Liver (tissue), 9 donors: Measurements from ENCODE around the gene TSHZ2. TPM values are rescaled to one million over a fixed set of nuclear protein-coding genes. Genes with fewer than 3 reads are reported as not detected.

Experiments
- DNase-seq: peaks from one replicate; pipeline ENCODE4 v3.0.0-alpha.2; 2017; ENCODE audit warnings: low spot score
- H3K27ac ChIP-seq, 2 donors: one replicate each; pipeline ENCODE4 v1.7.0; 2013; ENCODE audit warnings: inconsistent platforms in 2 of 2, low read length in 2 of 2, control low read depth in 1 of 2, low read depth in 1 of 2, mild to moderate bottlenecking in 1 of 2
- H3K27me3 ChIP-seq, 4 donors: one replicate each; pipeline versions ENCODE4 v1.6.1 to v1.7.0; 2013; ENCODE audit warnings: low read length in 3 of 4, inconsistent platforms in 1 of 4, mild to moderate bottlenecking in 1 of 4, moderate library complexity in 1 of 4; ENCODE audit not compliant: control insufficient read depth in 4 of 4, insufficient read depth in 4 of 4
- H3K36me3 ChIP-seq, 4 donors: one replicate each; pipeline versions ENCODE4 v1.6.1 to v1.7.0; 2013; ENCODE audit warnings: low read length in 3 of 4, mild to moderate bottlenecking in 3 of 4, low read depth in 1 of 4, moderate library complexity in 1 of 4; ENCODE audit not compliant: control insufficient read depth in 4 of 4, insufficient read depth in 3 of 4
- H3K4me1 ChIP-seq, 4 donors: one replicate each; pipeline versions ENCODE4 v1.6.1 to v1.7.0; 2013; ENCODE audit warnings: low read length in 3 of 4, mild to moderate bottlenecking in 3 of 4, moderate library complexity in 1 of 4; ENCODE audit not compliant: control insufficient read depth in 4 of 4, insufficient read depth in 4 of 4
- H3K4me3 ChIP-seq, 3 donors: one replicate each; pipeline versions ENCODE4 v1.6.1 to v1.7.0; 2013; ENCODE audit warnings: low read length in 3 of 3, control low read depth in 1 of 3, low read depth in 1 of 3, mild to moderate bottlenecking in 1 of 3
- H3K9ac ChIP-seq, 2 donors: one replicate each; pipeline ENCODE4 v1.7.0; 2013; ENCODE audit warnings: low read length in 2 of 2, mild to moderate bottlenecking in 2 of 2, moderate library complexity in 2 of 2, control low read depth in 1 of 2, low read depth in 1 of 2
- H3K9me3 ChIP-seq, 4 donors: one replicate each; pipeline versions ENCODE4 v1.6.1 to v1.7.0; 2013; ENCODE audit warnings: low read length in 3 of 4; ENCODE audit not compliant: control insufficient read depth in 4 of 4
- EGR1 ChIP-seq, 2 donors: IDR thresholded peaks; 2 replicates each; pipeline ENCODE4 v1.6.1; 2016 to 2018; ENCODE audit warnings: antibody characterized with exemption in 2 of 2, low read depth in 2 of 2
- FOXA1 ChIP-seq: IDR thresholded peaks from 2 replicates; pipeline ENCODE4 v1.6.1; 2016; ENCODE audit warnings: antibody characterized with exemption
- FOXA2 ChIP-seq: IDR thresholded peaks from 2 replicates; pipeline ENCODE4 v1.6.1; 2016; ENCODE audit warnings: antibody characterized with exemption
- GABPA ChIP-seq, 2 donors: IDR thresholded peaks in 1 of 2; conservative IDR thresholded peaks in 1 of 2; 2 replicates each; pipeline ENCODE4 v1.6.1; 2016; ENCODE audit warnings: antibody characterized with exemption in 2 of 2, mild to moderate bottlenecking in 1 of 2, moderate library complexity in 1 of 2
- HNF4A ChIP-seq, 2 donors: conservative IDR thresholded peaks; 2 replicates each; pipeline ENCODE4 v1.6.1; 2016; ENCODE audit warnings: antibody characterized with exemption in 2 of 2, mild to moderate bottlenecking in 2 of 2
- HNF4G ChIP-seq: IDR thresholded peaks from 2 replicates; pipeline ENCODE4 v1.6.1; 2016; ENCODE audit warnings: antibody characterized with exemption
- JUND ChIP-seq, 2 donors: IDR thresholded peaks; 2 replicates each; pipeline ENCODE4 v1.6.1; 2016; ENCODE audit warnings: antibody characterized with exemption in 2 of 2
- NR2F2 ChIP-seq: IDR thresholded peaks from 2 replicates; pipeline ENCODE4 v1.6.1; 2016; ENCODE audit warnings: antibody characterized with exemption
- RAD21 ChIP-seq, 2 donors: IDR thresholded peaks; 2 replicates each; pipeline ENCODE4 v1.6.1; 2016; ENCODE audit warnings: antibody characterized with exemption in 2 of 2, mild to moderate bottlenecking in 2 of 2
- RXRA ChIP-seq, 2 donors: IDR thresholded peaks; 2 replicates each; pipeline ENCODE4 v1.6.1; 2017 to 2018; ENCODE audit warnings: antibody characterized with exemption in 2 of 2, mild to moderate bottlenecking in 1 of 2
- SP1 ChIP-seq: IDR thresholded peaks from 2 replicates; pipeline ENCODE4 v1.6.1; 2018; ENCODE audit warnings: antibody characterized with exemption, mild to moderate bottlenecking
- TAF1 ChIP-seq: conservative IDR thresholded peaks from 2 replicates; pipeline ENCODE4 v1.6.1; 2016; ENCODE audit warnings: antibody characterized with exemption, mild to moderate bottlenecking
- YY1 ChIP-seq: IDR thresholded peaks from 2 replicates; pipeline ENCODE4 v1.6.1; 2016; ENCODE audit warnings: antibody characterized with exemption, mild to moderate bottlenecking
- WGBS: extraction: QIAGEN DNeasy Blood & Tissue Kit; methylation state at CpG from one replicate; pipeline ENCODE4 v1.1.7; 2013; 5-methylcytosine and 5-hydroxymethylcytosine counted together
- polyA plus RNA-seq, 2 donors: library from polyadenylated mRNA; stranded (reverse) in 1 of 2; unstranded in 1 of 2; fragments of 200-250 nt in 1 of 2; fragments of >200 nt in 1 of 2; fragmentation: Nextera tagmentation in 1 of 2; extraction: Ambion mirVana in 1 of 2; gene quantifications; one replicate each; pipeline versions ENCODE4 v1.2.1 to v1.2.3, GENCODE V29; 2013 to 2015
- total RNA-seq, 2 donors: library from RNA; depleted of rRNA; stranded (reverse); fragments of >200 nt; gene quantifications; one replicate each; pipeline ENCODE4 v1.2.3, GENCODE V29; 2014
- TF ChIP-seq, protein P1 (sequence below): IDR thresholded peaks from 2 replicates; pipeline ENCODE4 v1.6.1; 2016; ENCODE audit warnings: antibody characterized with exemption, mild to moderate bottlenecking
- TF ChIP-seq, protein P2 (sequence below): fragments of 150-350 bp; IDR thresholded peaks from 2 replicates; pipeline ENCODE4 v1.5.1; 2017; ENCODE audit warnings: improper control_type of control experiment, low read depth, low read length; ENCODE audit not compliant: missing input control
- TF ChIP-seq, protein P3 (sequence below): IDR thresholded peaks from 2 replicates; pipeline ENCODE4 v1.6.1; 2016; ENCODE audit warnings: antibody characterized with exemption
- TF ChIP-seq, protein P4 (sequence below): IDR thresholded peaks from 2 replicates; pipeline ENCODE4 v1.6.1; 2016; ENCODE audit warnings: antibody characterized with exemption
- donor health status: healthy.
- donor health status: healthy.
- donor health status: healthy.
- donor health status: healthy.
- donor health status: healthy.

The TSHZ2 gene
- total and polyA plus RNA-seq, 4 donors: 2.9 to 11.3 (median 7.8) TPM

DNA sequence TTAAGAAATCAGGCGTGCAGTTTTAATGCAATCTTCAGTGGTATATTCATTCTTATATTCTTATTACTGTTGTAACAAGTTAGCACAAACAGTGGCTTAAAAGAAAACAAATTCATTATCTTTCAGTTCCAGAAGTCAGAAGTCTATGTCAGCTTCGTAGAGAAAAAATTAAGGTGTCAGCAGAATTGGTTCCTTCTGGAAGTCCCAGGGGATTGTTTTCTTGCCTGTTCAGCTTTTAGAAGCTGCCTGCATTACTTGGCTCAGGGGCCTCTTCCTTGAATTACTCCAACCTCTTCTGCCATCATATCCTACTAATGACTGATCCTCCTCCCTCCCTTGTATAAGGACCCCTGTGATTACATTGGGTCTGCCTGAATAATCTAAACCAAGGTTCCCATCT is 377.6 kb downstream of the TSHZ2 start:
- Histone ChIP-seq H3K36me3 (no peaks in the 10 kb centered on the region), H3K9me3 (no peaks in the 10 kb centered on the region), H3K27ac (no peak overlapping the region), H3K27me3 (no peaks in the 10 kb centered on the region), H3K4me3 (no peak overlapping the region), H3K9ac (no peak overlapping the region), H3K4me1 (no peaks in the 10 kb centered on the region)
- DNase-seq: no peak
- TF ChIP-seq, protein P1, sequence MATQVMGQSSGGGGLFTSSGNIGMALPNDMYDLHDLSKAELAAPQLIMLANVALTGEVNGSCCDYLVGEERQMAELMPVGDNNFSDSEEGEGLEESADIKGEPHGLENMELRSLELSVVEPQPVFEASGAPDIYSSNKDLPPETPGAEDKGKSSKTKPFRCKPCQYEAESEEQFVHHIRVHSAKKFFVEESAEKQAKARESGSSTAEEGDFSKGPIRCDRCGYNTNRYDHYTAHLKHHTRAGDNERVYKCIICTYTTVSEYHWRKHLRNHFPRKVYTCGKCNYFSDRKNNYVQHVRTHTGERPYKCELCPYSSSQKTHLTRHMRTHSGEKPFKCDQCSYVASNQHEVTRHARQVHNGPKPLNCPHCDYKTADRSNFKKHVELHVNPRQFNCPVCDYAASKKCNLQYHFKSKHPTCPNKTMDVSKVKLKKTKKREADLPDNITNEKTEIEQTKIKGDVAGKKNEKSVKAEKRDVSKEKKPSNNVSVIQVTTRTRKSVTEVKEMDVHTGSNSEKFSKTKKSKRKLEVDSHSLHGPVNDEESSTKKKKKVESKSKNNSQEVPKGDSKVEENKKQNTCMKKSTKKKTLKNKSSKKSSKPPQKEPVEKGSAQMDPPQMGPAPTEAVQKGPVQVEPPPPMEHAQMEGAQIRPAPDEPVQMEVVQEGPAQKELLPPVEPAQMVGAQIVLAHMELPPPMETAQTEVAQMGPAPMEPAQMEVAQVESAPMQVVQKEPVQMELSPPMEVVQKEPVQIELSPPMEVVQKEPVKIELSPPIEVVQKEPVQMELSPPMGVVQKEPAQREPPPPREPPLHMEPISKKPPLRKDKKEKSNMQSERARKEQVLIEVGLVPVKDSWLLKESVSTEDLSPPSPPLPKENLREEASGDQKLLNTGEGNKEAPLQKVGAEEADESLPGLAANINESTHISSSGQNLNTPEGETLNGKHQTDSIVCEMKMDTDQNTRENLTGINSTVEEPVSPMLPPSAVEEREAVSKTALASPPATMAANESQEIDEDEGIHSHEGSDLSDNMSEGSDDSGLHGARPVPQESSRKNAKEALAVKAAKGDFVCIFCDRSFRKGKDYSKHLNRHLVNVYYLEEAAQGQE: no peak
- 88% methylated on average over 2 of the region's 2 CpGs for WGBS

DNA sequence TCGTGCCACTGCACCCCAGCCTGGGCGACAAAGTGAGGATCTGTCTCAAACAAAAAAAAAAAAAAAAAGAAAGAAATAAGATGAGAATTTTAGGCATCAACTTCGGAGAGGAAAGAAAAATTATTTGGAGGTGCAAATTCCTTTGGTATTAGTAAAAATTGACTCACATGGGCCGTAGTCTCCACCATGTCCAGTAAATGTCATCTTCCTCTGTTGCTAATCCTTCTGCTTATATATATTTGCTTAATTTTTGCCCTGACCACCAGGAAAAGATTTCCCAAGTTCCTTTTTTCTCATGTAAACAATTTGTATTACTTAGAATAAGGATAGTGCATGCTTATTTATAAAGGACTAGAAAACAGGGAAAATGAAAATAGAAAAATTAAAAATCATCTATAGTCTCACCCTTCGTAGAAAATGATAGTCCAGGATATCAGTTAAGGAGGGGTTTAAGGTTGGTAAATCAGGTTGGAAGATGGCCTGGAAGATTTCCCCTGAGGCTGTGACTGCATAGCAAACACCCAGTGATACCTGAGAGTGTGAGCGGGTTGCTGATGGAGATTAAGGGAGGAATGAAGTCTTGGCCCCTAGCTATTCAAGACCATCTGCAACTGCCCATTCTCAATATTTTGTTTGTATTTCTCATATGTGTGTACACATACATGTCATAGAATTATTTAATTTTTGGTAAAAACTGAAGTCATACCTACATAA is 380.7 kb downstream of the TSHZ2 start:
- Histone ChIP-seq H3K9ac (no peak overlapping the region), H3K27me3 (no peaks in the 10 kb centered on the region), H3K27ac (no peak overlapping the region), H3K4me3 (no peak overlapping the region), H3K4me1 (no peaks in the 10 kb centered on the region), H3K36me3 (no peaks in the 10 kb centered on the region), H3K9me3 (peaks cover 2 to 8% (median 3%) of the 10 kb centered on the region in 4 donors)
- DNase-seq: no peak
- TF ChIP-seq YY1 (no peak), NR2F2 (no peak), GABPA (IDR thresholded peaks at IDR 0.05 in 1 of 2, conservative IDR thresholded peaks at IDR 0.05 in 1 of 2) (no peak)
- TF ChIP-seq, protein P2, sequence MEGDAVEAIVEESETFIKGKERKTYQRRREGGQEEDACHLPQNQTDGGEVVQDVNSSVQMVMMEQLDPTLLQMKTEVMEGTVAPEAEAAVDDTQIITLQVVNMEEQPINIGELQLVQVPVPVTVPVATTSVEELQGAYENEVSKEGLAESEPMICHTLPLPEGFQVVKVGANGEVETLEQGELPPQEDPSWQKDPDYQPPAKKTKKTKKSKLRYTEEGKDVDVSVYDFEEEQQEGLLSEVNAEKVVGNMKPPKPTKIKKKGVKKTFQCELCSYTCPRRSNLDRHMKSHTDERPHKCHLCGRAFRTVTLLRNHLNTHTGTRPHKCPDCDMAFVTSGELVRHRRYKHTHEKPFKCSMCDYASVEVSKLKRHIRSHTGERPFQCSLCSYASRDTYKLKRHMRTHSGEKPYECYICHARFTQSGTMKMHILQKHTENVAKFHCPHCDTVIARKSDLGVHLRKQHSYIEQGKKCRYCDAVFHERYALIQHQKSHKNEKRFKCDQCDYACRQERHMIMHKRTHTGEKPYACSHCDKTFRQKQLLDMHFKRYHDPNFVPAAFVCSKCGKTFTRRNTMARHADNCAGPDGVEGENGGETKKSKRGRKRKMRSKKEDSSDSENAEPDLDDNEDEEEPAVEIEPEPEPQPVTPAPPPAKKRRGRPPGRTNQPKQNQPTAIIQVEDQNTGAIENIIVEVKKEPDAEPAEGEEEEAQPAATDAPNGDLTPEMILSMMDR: no peak
- 96% methylated on average over 6 of the region's 6 CpGs for WGBS

DNA sequence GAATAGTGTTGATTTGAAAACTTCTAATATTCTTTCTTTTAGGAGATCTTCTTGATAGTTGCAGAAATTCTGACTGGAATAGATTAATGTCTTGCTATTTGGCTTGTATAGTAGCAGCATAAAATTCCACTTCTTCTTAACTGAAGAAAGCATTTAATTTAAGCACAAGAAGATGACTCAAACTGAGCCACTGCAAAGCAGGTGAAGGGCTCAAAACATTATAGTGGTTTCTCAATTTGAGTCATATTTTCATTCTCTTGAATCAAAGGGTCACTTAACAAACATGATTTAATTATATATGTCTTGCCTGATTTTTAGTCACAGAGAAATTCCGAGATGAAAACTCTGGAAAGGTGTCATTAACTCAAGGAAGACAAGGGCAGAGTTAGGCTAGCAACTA is 382.2 kb downstream of the TSHZ2 start:
- H3K9me3 ChIP-seq: peaks cover 2 to 8% (median 3%) of the 10 kb centered on the region in 4 donors
- no peak overlapping the region for H3K9ac ChIP-seq
- H3K27ac ChIP-seq: no peak overlapping the region
- WGBS: 92% methylated on average over 1 of the region's 1 CpG
- no peak for DNase-seq
- no peaks in the 10 kb centered on the region for H3K36me3 ChIP-seq
- H3K27me3 ChIP-seq: no peaks in the 10 kb centered on the region
- H3K4me3 ChIP-seq: no peak overlapping the region
- H3K4me1 ChIP-seq: no peaks in the 10 kb centered on the region
- no peak for TF ChIP-seq SP1
- TF ChIP-seq GABPA (IDR thresholded peaks at IDR 0.05 in 1 of 2, conservative IDR thresholded peaks at IDR 0.05 in 1 of 2): no peak
- TF ChIP-seq, protein P3, sequence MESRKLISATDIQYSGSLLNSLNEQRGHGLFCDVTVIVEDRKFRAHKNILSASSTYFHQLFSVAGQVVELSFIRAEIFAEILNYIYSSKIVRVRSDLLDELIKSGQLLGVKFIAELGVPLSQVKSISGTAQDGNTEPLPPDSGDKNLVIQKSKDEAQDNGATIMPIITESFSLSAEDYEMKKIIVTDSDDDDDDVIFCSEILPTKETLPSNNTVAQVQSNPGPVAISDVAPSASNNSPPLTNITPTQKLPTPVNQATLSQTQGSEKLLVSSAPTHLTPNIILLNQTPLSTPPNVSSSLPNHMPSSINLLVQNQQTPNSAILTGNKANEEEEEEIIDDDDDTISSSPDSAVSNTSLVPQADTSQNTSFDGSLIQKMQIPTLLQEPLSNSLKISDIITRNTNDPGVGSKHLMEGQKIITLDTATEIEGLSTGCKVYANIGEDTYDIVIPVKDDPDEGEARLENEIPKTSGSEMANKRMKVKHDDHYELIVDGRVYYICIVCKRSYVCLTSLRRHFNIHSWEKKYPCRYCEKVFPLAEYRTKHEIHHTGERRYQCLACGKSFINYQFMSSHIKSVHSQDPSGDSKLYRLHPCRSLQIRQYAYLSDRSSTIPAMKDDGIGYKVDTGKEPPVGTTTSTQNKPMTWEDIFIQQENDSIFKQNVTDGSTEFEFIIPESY: no peak
- no peak for TF ChIP-seq TAF1
- no peak for TF ChIP-seq FOXA2
- no peak for TF ChIP-seq YY1
- TF ChIP-seq HNF4A (conservative IDR thresholded peaks at IDR 0.05): no peak
- no peak for TF ChIP-seq FOXA1
- TF ChIP-seq, protein P1: no peak
- TF ChIP-seq EGR1 (IDR thresholded peaks at IDR 0.05; ENCODE audit: low read depth in 2 of 2): no peak
- no peak for TF ChIP-seq RAD21 (IDR thresholded peaks at IDR 0.05)
- no peak for TF ChIP-seq JUND (IDR thresholded peaks at IDR 0.05)
- no peak for TF ChIP-seq HNF4G
- TF ChIP-seq, protein P4, sequence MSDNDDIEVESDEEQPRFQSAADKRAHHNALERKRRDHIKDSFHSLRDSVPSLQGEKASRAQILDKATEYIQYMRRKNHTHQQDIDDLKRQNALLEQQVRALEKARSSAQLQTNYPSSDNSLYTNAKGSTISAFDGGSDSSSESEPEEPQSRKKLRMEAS: no peak
- TF ChIP-seq RXRA (IDR thresholded peaks at IDR 0.05): no peak
